Suprapubic skin (tissue), 4 donors: ENCODE results near the gene DIP2C.

Experiments
- EP300 ChIP-seq: sonication (generic); formaldehyde crosslinking; IDR thresholded peaks from one replicate; pipeline ENCODE4 v1.6.1; 2017; ENCODE audit warnings: antibody characterized with exemption
- POLR2AphosphoS5 ChIP-seq, 3 donors: sonication (generic); formaldehyde crosslinking; IDR thresholded peaks; one replicate each; pipeline ENCODE4 v1.6.1; 2017; ENCODE audit warnings: antibody characterized with exemption in 3 of 3
- TF ChIP-seq, protein P1 (sequence below), 2 donors: fragments of 200-600 bp in 1 of 2; fragments of 450-650 bp in 1 of 2; sonication (generic) in 1 of 2; IDR thresholded peaks; one replicate each; pipeline ENCODE4 v1.5.1; 2016 to 2019; ENCODE audit warnings: antibody characterized with exemption in 2 of 2, mild to moderate bottlenecking in 1 of 2, moderate library complexity in 1 of 2

GRCh38 chr10:630581-631073, 58.8 kb downstream of the DIP2C start:
- TF ChIP-seq, protein P1, sequence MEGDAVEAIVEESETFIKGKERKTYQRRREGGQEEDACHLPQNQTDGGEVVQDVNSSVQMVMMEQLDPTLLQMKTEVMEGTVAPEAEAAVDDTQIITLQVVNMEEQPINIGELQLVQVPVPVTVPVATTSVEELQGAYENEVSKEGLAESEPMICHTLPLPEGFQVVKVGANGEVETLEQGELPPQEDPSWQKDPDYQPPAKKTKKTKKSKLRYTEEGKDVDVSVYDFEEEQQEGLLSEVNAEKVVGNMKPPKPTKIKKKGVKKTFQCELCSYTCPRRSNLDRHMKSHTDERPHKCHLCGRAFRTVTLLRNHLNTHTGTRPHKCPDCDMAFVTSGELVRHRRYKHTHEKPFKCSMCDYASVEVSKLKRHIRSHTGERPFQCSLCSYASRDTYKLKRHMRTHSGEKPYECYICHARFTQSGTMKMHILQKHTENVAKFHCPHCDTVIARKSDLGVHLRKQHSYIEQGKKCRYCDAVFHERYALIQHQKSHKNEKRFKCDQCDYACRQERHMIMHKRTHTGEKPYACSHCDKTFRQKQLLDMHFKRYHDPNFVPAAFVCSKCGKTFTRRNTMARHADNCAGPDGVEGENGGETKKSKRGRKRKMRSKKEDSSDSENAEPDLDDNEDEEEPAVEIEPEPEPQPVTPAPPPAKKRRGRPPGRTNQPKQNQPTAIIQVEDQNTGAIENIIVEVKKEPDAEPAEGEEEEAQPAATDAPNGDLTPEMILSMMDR (IDR thresholded peaks at IDR 0.05) = no peak
- TF ChIP-seq POLR2AphosphoS5 (IDR thresholded peaks at IDR 0.05) (no peak), EP300 (no peak)
